PC-9 (cell line): ENCODE measurements around the gene LRRC23.

Experiments
- CTCF ChIP-seq: fragments of 200-600 bp; sonication (generic); conservative IDR thresholded peaks from 2 replicates; pipeline ENCODE4 v1.6.1; 2017; ENCODE audit warnings: mixed run types, antibody characterized with exemption, mild to moderate bottlenecking, moderate library complexity
- EZH2 ChIP-seq: fragments of 200-600 bp; sonication (generic); IDR thresholded peaks from 2 replicates; pipeline ENCODE4 v1.8.0; 2017; ENCODE audit warnings: antibody characterized with exemption, low read depth

GRCh38 chr12:6887460-6887859 lies 17.2 kb upstream of the LRRC23 start:
- no peak for TF ChIP-seq EZH2
- TF ChIP-seq CTCF: no peak
